ENCODE results near the gene DUSP8. TPM values are rescaled to one million over a fixed set of nuclear protein-coding genes. Genes with fewer than 3 reads are reported as not detected.
"Not testable (repeated sequence)": the region's sequence is repeated elsewhere in the genome, so short reads cannot be mapped to it uniquely, and the experiment has no call there.

DUSP8 gene
- total RNA-seq: 1 to 10 TPM in 3 of 4 donors, under 1 TPM in 1; 0.66 to 4.4 (median 2.1) TPM
- 10 to 100 TPM in 1 of 3 donors, 1 to 10 TPM in 2; 6.6 to 12.7 (median 7.0) TPM for polyA plus RNA-seq

GRCh38 chr11:1572197-1573076 is at the start of gene DUSP8:
Gene DUSP8 (minus strand): TSS chr11:1572271. CDS start chr11:1565826, 6,445 bp downstream.
- peak within 1 kb of the TSS; percentile 80 to 99 (median 83) for H3K27ac ChIP-seq
- H3K4me3 ChIP-seq: peak within 1 kb of the TSS; percentile 45 to 77 (median 56)
- intact Hi-C loops (cut with DNase I): loop anchor here (1.0 to 5.0 kb wide), 2 partner anchors 14 to 115 kb away; no protein-coding TSS in a partner anchor
- H3K9me3 ChIP-seq: no peaks in the 10 kb centered on the region
- peak; percentile 96 for DNase-seq
- H3K27me3 ChIP-seq: no peaks in the 10 kb centered on the region
- WGBS, 2 donors: 1% methylated on average over 124 of the region's 124 CpGs
- H3K36me3 ChIP-seq: no peaks in the 10 kb centered on the region
- H3K4me1 ChIP-seq: peaks cover 0 to 66% (median 58%) of the 10 kb centered on the region in 4 donors
- no peak for TF ChIP-seq POLR2A (IDR thresholded peaks at IDR 0.05)
- peak in 3 of 4 donors; percentile 18 to 35 (median 24) for TF ChIP-seq POLR2AphosphoS5 (IDR thresholded peaks at IDR 0.05)
- TF ChIP-seq, protein P1, sequence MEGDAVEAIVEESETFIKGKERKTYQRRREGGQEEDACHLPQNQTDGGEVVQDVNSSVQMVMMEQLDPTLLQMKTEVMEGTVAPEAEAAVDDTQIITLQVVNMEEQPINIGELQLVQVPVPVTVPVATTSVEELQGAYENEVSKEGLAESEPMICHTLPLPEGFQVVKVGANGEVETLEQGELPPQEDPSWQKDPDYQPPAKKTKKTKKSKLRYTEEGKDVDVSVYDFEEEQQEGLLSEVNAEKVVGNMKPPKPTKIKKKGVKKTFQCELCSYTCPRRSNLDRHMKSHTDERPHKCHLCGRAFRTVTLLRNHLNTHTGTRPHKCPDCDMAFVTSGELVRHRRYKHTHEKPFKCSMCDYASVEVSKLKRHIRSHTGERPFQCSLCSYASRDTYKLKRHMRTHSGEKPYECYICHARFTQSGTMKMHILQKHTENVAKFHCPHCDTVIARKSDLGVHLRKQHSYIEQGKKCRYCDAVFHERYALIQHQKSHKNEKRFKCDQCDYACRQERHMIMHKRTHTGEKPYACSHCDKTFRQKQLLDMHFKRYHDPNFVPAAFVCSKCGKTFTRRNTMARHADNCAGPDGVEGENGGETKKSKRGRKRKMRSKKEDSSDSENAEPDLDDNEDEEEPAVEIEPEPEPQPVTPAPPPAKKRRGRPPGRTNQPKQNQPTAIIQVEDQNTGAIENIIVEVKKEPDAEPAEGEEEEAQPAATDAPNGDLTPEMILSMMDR (IDR thresholded peaks at IDR 0.05): no peak
- TF ChIP-seq EP300 (IDR thresholded peaks at IDR 0.05): no peak

DNA sequence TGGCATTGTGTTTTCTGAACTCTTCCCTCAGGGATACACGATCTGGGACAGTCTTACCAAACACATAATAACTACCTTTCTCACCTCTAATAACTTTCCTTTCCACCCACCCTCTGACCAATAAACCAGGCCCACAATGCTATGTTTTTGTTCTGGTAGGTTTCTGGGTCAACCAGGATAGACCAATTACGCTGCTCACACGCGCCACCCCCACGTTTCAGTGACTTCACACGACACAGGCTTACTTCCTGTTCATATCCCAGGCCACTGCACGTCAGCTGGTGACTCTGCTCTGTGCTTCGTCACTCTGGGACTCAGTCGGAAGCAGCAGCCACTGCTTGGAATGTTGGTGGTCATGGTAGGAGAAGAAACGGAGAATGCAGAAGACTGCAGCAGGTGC is 47.4 kb upstream of the DUSP8 start:
- 52 to 57% methylated on average over 10 of the region's 10 CpGs for WGBS, 2 donors
- DNase-seq: peak; percentile 30

DNA sequence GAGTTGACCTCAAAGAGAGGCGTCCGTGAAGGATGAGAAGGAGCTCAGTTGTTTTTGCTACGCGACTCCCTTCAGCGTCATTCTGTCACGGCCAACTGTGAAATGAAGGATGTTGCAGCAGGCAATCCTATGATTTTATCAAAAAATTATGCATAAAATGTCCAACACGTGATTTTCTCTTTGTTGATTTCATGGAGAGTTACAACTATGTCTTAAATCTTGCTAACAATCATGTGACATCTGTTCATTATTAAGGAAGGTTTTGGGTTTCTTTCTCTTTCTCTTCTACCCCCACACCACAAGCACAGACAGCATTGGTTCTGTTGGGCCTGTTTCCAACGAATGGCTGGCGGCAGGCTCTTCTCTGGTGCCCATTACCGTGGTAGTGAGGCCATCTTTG is 46.2 kb upstream of the DUSP8 start:
- Histone ChIP-seq H3K4me1 (no peaks in the 10 kb centered on the region), H3K27ac (no peak overlapping the region), H3K36me3 (no peaks in the 10 kb centered on the region), H3K27me3 (peaks cover 0 to 32% (median 0%) of the 10 kb centered on the region in 3 donors), H3K4me3 (no peak overlapping the region), H3K9me3 (no peaks in the 10 kb centered on the region)
- DNase-seq: no peak
- 83 to 91% methylated on average over 10 of the region's 10 CpGs for WGBS, 2 donors
- TF ChIP-seq EP300 (IDR thresholded peaks at IDR 0.05) (no peak), POLR2AphosphoS5 (IDR thresholded peaks at IDR 0.05) (no peak), POLR2A (IDR thresholded peaks at IDR 0.05) (no peak)
- TF ChIP-seq, protein P1 (IDR thresholded peaks at IDR 0.05): no peak
- intact Hi-C loops (cut with DNase I): no loop called here

More for the DNA sequence above, 47.4 kb upstream of the DUSP8 start:
- no peak for TF ChIP-seq POLR2AphosphoS5 (IDR thresholded peaks at IDR 0.05)
- TF ChIP-seq, protein P1 (IDR thresholded peaks at IDR 0.05): no peak
- no peak for TF ChIP-seq POLR2A (IDR thresholded peaks at IDR 0.05)
- no peak for TF ChIP-seq EP300 (IDR thresholded peaks at IDR 0.05)
- Histone ChIP-seq H3K36me3 (no peaks in the 10 kb centered on the region), H3K4me1 (no peaks in the 10 kb centered on the region), H3K27ac (no peak overlapping the region), H3K27me3 (peaks cover 0 to 32% (median 0%) of the 10 kb centered on the region in 3 donors), H3K4me3 (no peak overlapping the region), H3K9me3 (no peaks in the 10 kb centered on the region)
- intact Hi-C loops (cut with DNase I): no loop called here

DNA sequence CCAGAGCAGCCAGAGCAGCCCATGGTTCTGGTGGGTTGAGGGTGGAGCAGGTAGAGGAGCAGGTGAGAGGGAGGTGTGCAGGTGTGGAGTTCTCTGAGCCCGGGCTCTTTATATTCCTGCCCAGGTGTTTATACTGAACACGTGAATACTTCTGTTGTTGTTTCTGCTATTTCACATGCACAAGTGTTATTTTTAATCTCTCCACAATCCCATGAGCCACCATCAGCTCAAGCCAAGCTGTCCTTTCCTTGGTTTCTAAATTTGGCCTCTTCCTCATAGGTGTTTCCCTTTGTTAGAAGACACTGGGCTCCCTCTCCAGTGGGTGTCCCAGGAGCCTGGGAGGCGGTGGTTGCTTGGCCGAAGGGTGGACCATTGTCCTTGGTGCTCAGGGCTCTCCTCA is 36.3 kb upstream of the DUSP8 start, which contains the start of gene KRTAP5-3:
Gene KRTAP5-3, minus strand, starts transcription at position 101 of the 400 bp plus-strand sequence. Its CDS starts 78 bp downstream, at position 23.
- Histone ChIP-seq H3K4me1 (no peaks in the 10 kb centered on the region), H3K9me3 (no peaks in the 10 kb centered on the region), H3K27me3 (peaks cover 0 to 51% (median 17%) of the 10 kb centered on the region in 3 donors), H3K27ac (no peak within 1 kb of the TSS), H3K36me3 (no peaks in the 10 kb centered on the region), H3K4me3 (no peak within 1 kb of the TSS)
- TF ChIP-seq EP300 (IDR thresholded peaks at IDR 0.05) (no peak), POLR2AphosphoS5 (IDR thresholded peaks at IDR 0.05) (no peak), POLR2A (IDR thresholded peaks at IDR 0.05) (no peak)
- TF ChIP-seq, protein P1 (IDR thresholded peaks at IDR 0.05): no peak
- 54 to 71% methylated on average over 4 of the region's 4 CpGs for WGBS, 2 donors
- intact Hi-C loops (cut with DNase I): no loop called here
- no peak for DNase-seq

DNA sequence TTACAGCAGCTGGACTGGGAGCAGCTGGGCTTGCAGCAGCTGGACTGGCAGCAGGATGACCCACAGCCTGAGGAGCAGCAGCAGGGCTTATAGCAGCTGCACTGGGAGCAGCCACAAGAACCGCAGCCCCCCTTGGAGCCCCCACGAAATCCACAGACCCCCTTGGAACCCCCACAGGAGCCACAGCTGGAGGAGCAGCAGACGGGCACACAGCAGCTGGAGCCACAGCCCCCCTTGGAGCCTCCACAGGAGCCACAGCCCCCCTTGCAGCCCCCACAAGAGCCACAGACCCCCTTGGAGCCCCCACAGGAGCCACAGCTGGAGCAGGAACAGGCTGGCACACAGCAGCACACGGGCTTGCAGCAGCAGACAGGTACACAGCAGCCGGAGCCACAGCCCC is 35.8 kb upstream of the DUSP8 start:
- H3K27ac ChIP-seq; H3K4me3 ChIP-seq; H3K36me3 ChIP-seq; DNase-seq; H3K9me3 ChIP-seq; intact Hi-C loops (cut with DNase I); H3K4me1 ChIP-seq: not testable (repeated sequence)
- peaks cover 0 to 51% (median 17%) of the 10 kb centered on the region in 3 donors for H3K27me3 ChIP-seq
- 41 to 48% methylated on average over 5 of the region's 5 CpGs for WGBS, 2 donors

DNA sequence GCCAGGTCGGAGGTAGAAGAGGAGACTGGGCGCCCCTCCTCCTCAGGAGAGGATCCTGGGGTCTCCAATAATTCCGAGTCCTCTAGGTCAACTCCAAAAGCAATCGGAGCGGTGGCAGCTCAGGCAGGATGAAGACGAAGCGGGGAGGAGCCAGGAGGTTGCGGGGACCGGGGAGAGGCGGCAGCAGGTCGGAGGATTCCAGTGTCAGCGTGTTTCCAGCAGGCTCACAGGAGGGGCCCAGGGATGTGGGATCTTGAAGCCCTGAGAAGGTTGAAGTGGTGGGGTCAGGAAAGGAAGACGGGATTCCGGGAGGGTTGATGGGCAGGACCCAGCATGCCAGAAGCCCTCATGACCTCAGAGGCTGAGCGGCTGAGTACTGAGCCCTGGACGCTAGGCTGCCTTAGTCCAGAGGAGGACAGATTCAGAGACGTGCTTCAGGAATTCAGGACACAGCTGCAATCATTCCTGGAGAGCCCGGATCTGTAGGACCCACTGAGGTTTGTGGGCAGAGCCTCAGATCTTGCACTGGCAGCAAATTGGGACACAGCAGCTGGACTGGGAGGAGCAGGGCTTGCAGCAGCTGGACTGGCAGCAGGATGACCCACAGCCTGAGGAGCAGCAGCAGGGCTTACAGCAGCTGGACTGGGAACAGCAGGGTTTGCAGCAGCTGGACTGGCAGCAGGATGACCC is 35.2 kb upstream of the DUSP8 start:
- H3K36me3 ChIP-seq; H3K4me3 ChIP-seq; H3K4me1 ChIP-seq; H3K27ac ChIP-seq; intact Hi-C loops (cut with DNase I); DNase-seq; H3K9me3 ChIP-seq: not testable (repeated sequence)
- 55 to 83% methylated on average over 18 of the region's 18 CpGs for WGBS, 2 donors
- peaks cover 0 to 50% (median 17%) of the 10 kb centered on the region in 3 donors for H3K27me3 ChIP-seq

DNA sequence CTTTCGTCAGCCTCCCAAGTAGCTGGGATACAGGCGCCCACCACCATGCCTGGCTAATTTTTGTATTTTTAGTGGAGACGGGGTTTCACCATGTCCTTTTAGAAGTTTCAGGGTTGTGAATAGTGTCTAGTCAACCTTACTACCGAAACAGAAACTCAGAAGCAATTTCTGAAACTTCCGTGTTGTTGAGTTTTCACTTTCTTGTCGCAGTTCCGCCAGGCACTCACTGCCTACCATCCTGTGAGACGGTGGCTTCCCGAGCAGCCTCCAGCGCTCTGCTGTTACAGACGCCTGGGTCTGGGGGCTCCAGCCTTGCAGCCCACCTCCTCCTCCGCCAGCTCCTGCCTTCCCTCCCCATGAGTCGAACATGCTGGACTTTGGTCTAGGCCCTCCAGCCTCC is 33.9 kb upstream of the DUSP8 start:
- intact Hi-C loops (cut with DNase I): not testable (repeated sequence)
- peaks cover 0 to 51% (median 17%) of the 10 kb centered on the region in 3 donors for H3K27me3 ChIP-seq

More for the DNA sequence above, 33.9 kb upstream of the DUSP8 start:
- DNase-seq: peak; percentile 17
- 81 to 85% methylated on average over 13 of the region's 13 CpGs for WGBS, 2 donors
- not testable (repeated sequence) for H3K4me1 ChIP-seq, H3K36me3 ChIP-seq, H3K4me3 ChIP-seq, H3K9me3 ChIP-seq, H3K27ac ChIP-seq

Data from sigmoid colon (tissue), 7 donors.